K562 (cell line): ENCODE results near the gene PLCL1. TPM values are rescaled to one million over a fixed set of nuclear protein-coding genes. Genes with fewer than 3 reads are reported as not detected.

Experiments
- ATAC-seq: fragments of 200-7000 bp; cut with Tn5 transposase; 3 replicates; pipeline ENCODE4 v1.9.1; 2020; ENCODE audit warnings: moderate library complexity
- BruUV-seq: library from RNA; stranded (reverse); fragments of 400-500 nt; replicated peaks from 2 replicates; lab custom pipeline; 2021; lab: Mats Ljungman, UMichigan
- CTCF ChIA-PET: fragments of 300-600 bp; formaldehyde crosslinking; extraction: SDS; loops from one replicate; lab custom pipeline; 2021; ENCODE audit warnings: low intra/inter-chr PET ratio; lab: Yijun Ruan, JAX
- POLR2A ChIA-PET: fragments of 300-600, 350-650 bp; sonication (Branson Sonifier 250); formaldehyde crosslinking; extraction: SDS; loops from one replicate; lab custom pipeline; 2021; ENCODE audit warnings: antibody characterized with exemption, inconsistent platforms; lab: Yijun Ruan, JAX
- DNase-seq, 4 experiments: peaks; one replicate each; pipeline versions ENCODE4 v3.0.0 to v3.0.0-alpha.2; 2011 to 2018; ENCODE audit warnings: low spot score in 3 of 4, mixed read lengths in 3 of 4; ENCODE audit errors: extremely low read depth in 1 of 4
- FAIRE-seq: peaks from 2 replicates; lab custom pipeline; 2011; peaks lifted over from hg19 to GRCh38; lab: Jason Lieb, UNC
- H2AFZ ChIP-seq: 2 replicates; pipeline ENCODE4 v1.6.0; 2011; ENCODE audit warnings: low read depth, low read length, control low read depth, inconsistent platforms
- H3K27ac ChIP-seq: fragments of 200-600 bp; 3 replicates; pipeline ENCODE4 v1.8.0; 2011; ENCODE audit warnings: low read depth, mild to moderate bottlenecking, control low read depth, inconsistent platforms, low read length, moderate library complexity, mixed read lengths; ENCODE audit errors: extremely low read depth
- H3K27me3 ChIP-seq, 2 experiments: fragments of 300-600 bp in 1 of 2; 2 replicates in 1 of 2; 3 replicates in 1 of 2; pipeline versions ENCODE4 v1.6.0 to v1.8.0; 2011; ENCODE audit warnings: inconsistent platforms in 2 of 2, low read length in 2 of 2, mild to moderate bottlenecking in 1 of 2, mixed read lengths in 1 of 2, moderate library complexity in 1 of 2; ENCODE audit not compliant: control insufficient read depth in 2 of 2, insufficient read depth in 2 of 2
- H3K36me3 ChIP-seq: fragments of 300-600 bp; 3 replicates; pipeline ENCODE4 v1.8.0; 2011; ENCODE audit warnings: mild to moderate bottlenecking, low read length, inconsistent platforms; ENCODE audit not compliant: control insufficient read depth, insufficient read depth
- H3K4me1 ChIP-seq, 2 experiments: fragments of 200-600 bp in 1 of 2; replicated peaks in 1 of 2; 2 replicates in 1 of 2; 3 replicates in 1 of 2; pipeline versions ENCODE4 v1.5.1 to v1.8.0; 2011; ENCODE audit warnings: inconsistent platforms in 2 of 2, low read length in 2 of 2, mild to moderate bottlenecking in 1 of 2, mixed read lengths in 1 of 2, moderate library complexity in 1 of 2; ENCODE audit not compliant: control insufficient read depth in 2 of 2, insufficient read depth in 2 of 2
- H3K4me2 ChIP-seq: 2 replicates; pipeline ENCODE4 v1.6.1; 2011; ENCODE audit warnings: low read length, control low read depth, inconsistent platforms, mixed read lengths; ENCODE audit not compliant: insufficient read depth
- H3K4me3 ChIP-seq: fragments of 200-600 bp; sonication (generic), shearing (Covaris generic); 2 replicates; pipeline ENCODE4 v1.5.1; 2016; ENCODE audit warnings: control low read depth, inconsistent platforms
- H3K79me2 ChIP-seq: fragments of 200-600 bp; 3 replicates; pipeline ENCODE4 v1.8.0; 2011; ENCODE audit warnings: low read length, inconsistent platforms; ENCODE audit not compliant: control insufficient read depth, insufficient read depth
- H3K9ac ChIP-seq, 2 experiments: 2 replicates each; pipeline versions ENCODE4 v1.6.0 to v1.6.1; 2011; ENCODE audit warnings: low read depth in 2 of 2, low read length in 2 of 2, control low read depth in 1 of 2, inconsistent platforms in 1 of 2, mild to moderate bottlenecking in 1 of 2, mixed read lengths in 1 of 2; ENCODE audit not compliant: insufficient read depth in 1 of 2
- H3K9me1 ChIP-seq: one replicate; pipeline ENCODE4 v1.6.0; 2011; ENCODE audit warnings: inconsistent platforms, mild to moderate bottlenecking, low read length, moderate library complexity; ENCODE audit not compliant: control insufficient read depth, insufficient read depth
- H3K9me3 ChIP-seq: replicated peaks from 2 replicates; pipeline ENCODE4 v1.5.1; 2011; ENCODE audit warnings: low read depth, low read length, inconsistent platforms; ENCODE audit not compliant: control insufficient read depth, insufficient read depth
- H4K20me1 ChIP-seq: replicated peaks from 2 replicates; pipeline ENCODE4 v1.6.1; 2011; ENCODE audit warnings: low read length, inconsistent platforms, mixed read lengths; ENCODE audit not compliant: control insufficient read depth, insufficient read depth
- CBFB ChIP-seq: sonication (generic); formaldehyde crosslinking; IDR thresholded peaks from 2 replicates; pipeline ENCODE4 v1.4.0; 2020; ENCODE audit warnings: mild to moderate bottlenecking, missing genetic modification reagents
- ETV5 ChIP-seq: sonication (generic); formaldehyde crosslinking; IDR thresholded peaks from 2 replicates; pipeline ENCODE4 v1.4.0; 2020; ENCODE audit warnings: low read depth, mild to moderate bottlenecking, missing genetic modification reagents
- EZH2 ChIP-seq: IDR thresholded peaks from 2 replicates; pipeline ENCODE4 v1.6.1; 2012; ENCODE audit warnings: low read depth, mild to moderate bottlenecking, inconsistent platforms, low read length, borderline replicate concordance
- FOS ChIP-seq: IDR thresholded peaks from 3 replicates; pipeline ENCODE4 v1.6.1; 2011; ENCODE audit not compliant: insufficient read length; ENCODE audit errors: extremely low read depth
- KDM1A ChIP-seq, 2 experiments: fragments of 450-650 bp; IDR thresholded peaks; 2 replicates each; pipeline ENCODE4 v1.6.1; 2016; ENCODE audit warnings: mild to moderate bottlenecking in 2 of 2
- RCOR1 ChIP-seq, 2 experiments: IDR thresholded peaks; 2 replicates each; pipeline ENCODE4 v1.6.1; 2012; ENCODE audit warnings: low read depth in 2 of 2, low read length in 2 of 2, borderline replicate concordance in 1 of 2, improper control_type of control experiment in 1 of 2
- SMARCA4 ChIP-seq: fragments of 450-650 bp; IDR thresholded peaks from 2 replicates; pipeline ENCODE4 v1.6.1; 2016
- SMARCA5 ChIP-seq: fragments of 450-650 bp; IDR thresholded peaks from 2 replicates; pipeline ENCODE4 v1.6.1; 2016
- SPI1 ChIP-seq: IDR thresholded peaks from 2 replicates; pipeline ENCODE4 v1.6.1; 2011; ENCODE audit warnings: low read depth, low read length, control low read depth, borderline replicate concordance
- TFAM ChIP-seq: fragments of 250-450 bp; sonication (Bioruptor Pico); conservative IDR thresholded peaks from 2 replicates; pipeline ENCODE4 v1.5.0; 2021; ENCODE audit warnings: mild to moderate bottlenecking, moderate library complexity
- ZKSCAN3 ChIP-seq: fragments of 250-450 bp; sonication (Bioruptor Pico); IDR thresholded peaks from 2 replicates; pipeline ENCODE4 v1.4.0; 2020
- ZNF696 ChIP-seq: fragments of 250-450 bp; sonication (Bioruptor Pico); conservative IDR thresholded peaks from 2 replicates; pipeline ENCODE4 v1.4.0; 2020; ENCODE audit warnings: mild to moderate bottlenecking, moderate library complexity
- ZSCAN29 ChIP-seq: fragments of 450-650 bp; IDR thresholded peaks from 2 replicates; pipeline ENCODE4 v1.6.1; 2017
- WGBS: fragments of 100-300 bp; shearing (Covaris generic); methylation state at CpG from one replicate; pipeline ENCODE4 v1.1.6; 2016; ENCODE audit warnings: low coverage, mixed read lengths; ENCODE audit not compliant: insufficient coverage; ENCODE audit errors: missing lambda C conversion rate; 5-methylcytosine and 5-hydroxymethylcytosine counted together
- in situ Hi-C: fragments of 300-500 bp; cut with MboI; formaldehyde crosslinking; loops from 4 replicates; pipeline ENCODE4 v1.15.0; 2018; ENCODE audit warnings: inconsistent platforms, mixed read lengths
- intact Hi-C: fragments of 100-400 bp; cut with micrococcal nuclease; formaldehyde crosslinking; loops from 2 replicates; pipeline ENCODE4 v1.14.2; 2022
- polyA plus RNA-seq, 8 experiments: library from polyadenylated mRNA; depleted of rRNA in 4 of 8; stranded (reverse) in 5 of 8; unstranded in 3 of 8; fragments of >200 nt; fragmentation: Nextera tagmentation in 2 of 8; fragmentation: Illumina TruSeq in 1 of 8; extraction: Ambion mirVana in 2 of 8; extraction: Trizol in 1 of 8; gene quantifications; 2 replicates each; pipeline versions ENCODE4 v1.2.1 to v1.2.3, GENCODE V29; 2011 to 2014; ENCODE audit warnings: inconsistent platforms in 1 of 8, missing spikeins in 1 of 8
- total RNA-seq, 7 experiments: library from RNA; depleted of rRNA in 6 of 7; stranded (reverse); fragments of >200 nt in 6 of 7; fragmentation: Illumina TruSeq in 2 of 7; extraction: Trizol in 2 of 7; gene quantifications; 2 replicates each; pipeline versions ENCODE4 v1.2.1 to v1.2.3, GENCODE V29; 2011 to 2021; ENCODE audit warnings: low replicate concordance in 1 of 7
- TF ChIP-seq, protein P1 (sequence below): fragments of 450-650 bp; IDR thresholded peaks from 2 replicates; pipeline ENCODE4 v1.6.1; 2016; ENCODE audit warnings: low read depth, mild to moderate bottlenecking, moderate library complexity
- TF ChIP-seq, protein P2 (sequence below): fragments of 200-800 bp; sonication (Bioruptor generic); IDR thresholded peaks from 2 replicates; pipeline ENCODE4 v1.6.1; 2017; ENCODE audit warnings: missing genetic modification characterization, missing compliant biosample characterization

PLCL1 gene
- total and polyA plus RNA-seq, 9 of the 15 experiments (the other 6 are each of a cell fraction or from before 2014, with no cell fraction given): 2.0 to 17.7 (median 8.6) TPM

DNA sequence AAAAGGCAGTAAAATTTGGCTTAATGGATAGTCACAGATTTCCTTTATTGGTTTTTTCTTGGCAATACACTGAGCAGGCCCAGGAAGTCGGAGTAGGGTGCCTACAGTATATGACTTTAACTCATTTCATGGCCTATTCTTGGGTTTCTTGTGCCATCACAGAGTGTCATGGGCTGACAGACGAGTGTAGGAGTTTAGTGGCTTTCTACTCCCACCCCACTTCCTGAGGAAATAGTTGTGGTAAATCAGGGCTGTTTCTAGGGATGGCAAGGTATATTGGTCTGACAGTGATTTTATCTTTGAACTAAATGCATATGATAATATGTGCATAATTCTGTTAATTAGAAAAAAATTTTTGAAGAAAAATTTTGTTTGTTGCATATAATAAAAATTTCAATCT, 100.1 kb downstream of the PLCL1 start:
- POLR2A ChIA-PET: no interaction called here
- TF ChIP-seq SMARCA5 (no peak), SPI1 (no peak), ETV5 (no peak), TFAM (CRISPR knock-in tag) (no peak), KDM1A (IDR thresholded peaks at IDR 0.05) (peak; percentile 45 to 62; a peak in 2 of 4 replicates), FOS (no peak), CBFB (CRISPR knock-in tag) (no peak), EZH2 (no peak), ZNF696 (no peak), ZSCAN29 (no peak), ZKSCAN3 (CRISPR knock-in tag) (no peak), SMARCA4 (no peak), RCOR1 (IDR thresholded peaks at IDR 0.05; ENCODE audit: borderline replicate concordance in 1 of 2, low read depth in 2 of 2, low read length in 2 of 2) (peak in 1 of 2 experiments; percentile 57; a peak in 1 of 4 replicates)
- TF ChIP-seq, protein P1, sequence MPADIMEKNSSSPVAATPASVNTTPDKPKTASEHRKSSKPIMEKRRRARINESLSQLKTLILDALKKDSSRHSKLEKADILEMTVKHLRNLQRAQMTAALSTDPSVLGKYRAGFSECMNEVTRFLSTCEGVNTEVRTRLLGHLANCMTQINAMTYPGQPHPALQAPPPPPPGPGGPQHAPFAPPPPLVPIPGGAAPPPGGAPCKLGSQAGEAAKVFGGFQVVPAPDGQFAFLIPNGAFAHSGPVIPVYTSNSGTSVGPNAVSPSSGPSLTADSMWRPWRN: no peak
- TF ChIP-seq, protein P2, sequence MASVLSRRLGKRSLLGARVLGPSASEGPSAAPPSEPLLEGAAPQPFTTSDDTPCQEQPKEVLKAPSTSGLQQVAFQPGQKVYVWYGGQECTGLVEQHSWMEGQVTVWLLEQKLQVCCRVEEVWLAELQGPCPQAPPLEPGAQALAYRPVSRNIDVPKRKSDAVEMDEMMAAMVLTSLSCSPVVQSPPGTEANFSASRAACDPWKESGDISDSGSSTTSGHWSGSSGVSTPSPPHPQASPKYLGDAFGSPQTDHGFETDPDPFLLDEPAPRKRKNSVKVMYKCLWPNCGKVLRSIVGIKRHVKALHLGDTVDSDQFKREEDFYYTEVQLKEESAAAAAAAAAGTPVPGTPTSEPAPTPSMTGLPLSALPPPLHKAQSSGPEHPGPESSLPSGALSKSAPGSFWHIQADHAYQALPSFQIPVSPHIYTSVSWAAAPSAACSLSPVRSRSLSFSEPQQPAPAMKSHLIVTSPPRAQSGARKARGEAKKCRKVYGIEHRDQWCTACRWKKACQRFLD (CRISPR knock-in tag): no peak
- WGBS: 44% methylated on average over 2 of the region's 2 CpGs
- in situ Hi-C loops: no loop called here
- no peaks in the 10 kb centered on the region for H3K27me3 ChIP-seq
- intact Hi-C loops: no loop called here
- no peaks in the 10 kb centered on the region for H3K36me3 ChIP-seq
- DNase-seq (no peak), ATAC-seq (no peak), FAIRE-seq (no peak)
- no peak overlapping the region for H3K9ac ChIP-seq
- CTCF ChIA-PET: no interaction called here
- BruUV-seq: no TSS peak
- H3K79me2 ChIP-seq: peaks cover 34% of the 10 kb centered on the region
- no peak overlapping the region for H3K4me2 ChIP-seq
- peaks cover 0 to 7% of the 10 kb centered on the region in 2 experiments; a peak in 2 of 5 replicates for H3K4me1 ChIP-seq
- H3K9me3 ChIP-seq: no peaks in the 10 kb centered on the region; the same call in 1 of the 2 replicates
- H3K27ac ChIP-seq: no peak overlapping the region
- H3K9me1 ChIP-seq: no peaks in the 10 kb centered on the region
- H4K20me1 ChIP-seq: no peaks in the 10 kb centered on the region
- no peak overlapping the region for H2AFZ ChIP-seq
- H3K4me3 ChIP-seq: no peak overlapping the region
